Measurements from ENCODE around the gene FRMD4A.

Gene FRMD4A

GRCh38 chr10:13684806-13685482 lies 645.8 kb downstream of the FRMD4A start:
- TF ChIP-seq POLR2AphosphoS5 (IDR thresholded peaks at IDR 0.05; ENCODE audit: low read depth), result no peak
- no peak for TF ChIP-seq REST (IDR thresholded peaks at IDR 0.05; ENCODE audit: insufficient replicate concordance, low read depth)
- no peak for TF ChIP-seq CTCF (IDR thresholded peaks at IDR 0.05; ENCODE audit: insufficient read depth, low read length)
- TF ChIP-seq GABPA (IDR thresholded peaks at IDR 0.05; ENCODE audit: low read depth), result no peak
- no peak for TF ChIP-seq SPI1 (IDR thresholded peaks at IDR 0.05; ENCODE audit: borderline replicate concordance, low read depth)
- no peaks in the 10 kb centered on the region for H3K27me3 ChIP-seq (ENCODE audit: insufficient read depth, poor library complexity, severe bottlenecking)
- no peak overlapping the region for H3K27ac ChIP-seq (replicated peaks)
- H3K4me3 ChIP-seq (replicated peaks; ENCODE audit: insufficient read depth, low read length), result no peak overlapping the region
- no peak for DNase-seq (ENCODE audit: low read depth in 1 of 2, low spot score in 1 of 2)

- DNase-seq (ENCODE audit: low read depth in 1 of 2, low spot score in 1 of 2), result no peak
- no peak for TF ChIP-seq CTCF (IDR thresholded peaks at IDR 0.05; ENCODE audit: insufficient read depth, low read length)
- H3K4me3 ChIP-seq (replicated peaks; ENCODE audit: insufficient read depth, low read length), result no peak overlapping the region
- no peak overlapping the region for H3K27ac ChIP-seq (replicated peaks)
- no peaks in the 10 kb centered on the region for H3K27me3 ChIP-seq (ENCODE audit: insufficient read depth, poor library complexity, severe bottlenecking)
Measured at GRCh38 chr10:13684252-13684791, 646.4 kb downstream of the FRMD4A start.

GRCh38 chr10:13683017-13683416 lies 647.7 kb downstream of the FRMD4A start:
- Histone ChIP-seq H3K27ac (replicated peaks) (no peak overlapping the region), H3K4me3 (replicated peaks; ENCODE audit: insufficient read depth, low read length) (no peak overlapping the region), H3K27me3 (ENCODE audit: insufficient read depth, poor library complexity, severe bottlenecking) (no peaks in the 10 kb centered on the region)
- no peak for DNase-seq (ENCODE audit: low read depth in 1 of 2, low spot score in 1 of 2)
- TF ChIP-seq CTCF (IDR thresholded peaks at IDR 0.05; ENCODE audit: insufficient read depth, low read length), result no peak
- no peak for TF ChIP-seq REST (IDR thresholded peaks at IDR 0.05; ENCODE audit: insufficient replicate concordance, low read depth)
- TF ChIP-seq POLR2AphosphoS5 (IDR thresholded peaks at IDR 0.05; ENCODE audit: low read depth), result no peak
- TF ChIP-seq SPI1 (IDR thresholded peaks at IDR 0.05; ENCODE audit: borderline replicate concordance, low read depth), result no peak
- TF ChIP-seq GABPA (IDR thresholded peaks at IDR 0.05; ENCODE audit: low read depth), result no peak

GRCh38 chr10:13681960-13682359 lies 648.8 kb downstream of the FRMD4A start:
- Histone ChIP-seq H3K27ac (replicated peaks) (no peak overlapping the region), H3K4me3 (replicated peaks; ENCODE audit: insufficient read depth, low read length) (no peak overlapping the region), H3K27me3 (ENCODE audit: insufficient read depth, poor library complexity, severe bottlenecking) (no peaks in the 10 kb centered on the region)
- no peak for TF ChIP-seq SPI1 (IDR thresholded peaks at IDR 0.05; ENCODE audit: borderline replicate concordance, low read depth)
- TF ChIP-seq POLR2AphosphoS5 (IDR thresholded peaks at IDR 0.05; ENCODE audit: low read depth), result no peak
- no peak for TF ChIP-seq CTCF (IDR thresholded peaks at IDR 0.05; ENCODE audit: insufficient read depth, low read length)
- TF ChIP-seq REST (IDR thresholded peaks at IDR 0.05; ENCODE audit: insufficient replicate concordance, low read depth), result no peak
- TF ChIP-seq GABPA (IDR thresholded peaks at IDR 0.05; ENCODE audit: low read depth), result no peak
- no peak for DNase-seq (ENCODE audit: low read depth in 1 of 2, low spot score in 1 of 2)

Measured in HL-60 (cell line).